Gastroesophageal sphincter (tissue), 4 donors: ENCODE results near the gene USP26. TPM values are rescaled to one million over a fixed set of nuclear protein-coding genes. Genes with fewer than 3 reads are reported as not detected.

Source experiments
- ATAC-seq: fragments of 150-250 bp; one replicate; pipeline ENCODE4 v1.9.1; 2016; ENCODE audit warnings: mild to moderate bottlenecking, moderate library complexity
- H3K27ac ChIP-seq, 4 donors: fragments of 200-600 bp; sonication (generic) in 3 of 4; 1 replicate in 3 of 4; 2 replicates in 1 of 4; pipeline ENCODE4 v1.5.1; 2016 to 2019
- H3K27me3 ChIP-seq: fragments of 200-600 bp; sonication (generic); one replicate; pipeline ENCODE4 v1.5.1; 2019
- H3K36me3 ChIP-seq, 2 donors: fragments of 200-600 bp; sonication (generic); one replicate each; pipeline ENCODE4 v1.5.1; 2019; ENCODE audit warnings: control low read depth in 1 of 2
- H3K4me1 ChIP-seq, 3 donors: fragments of 200-600 bp; sonication (generic); 1 replicate in 2 of 3; 2 replicates in 1 of 3; pipeline ENCODE4 v1.5.1; 2016 to 2019; ENCODE audit warnings: control low read depth in 2 of 3
- H3K4me3 ChIP-seq, 2 donors: fragments of 200-600 bp; sonication (generic); one replicate each; pipeline ENCODE4 v1.5.1; 2019; ENCODE audit warnings: mild to moderate bottlenecking in 1 of 2, moderate library complexity in 1 of 2
- H3K9me3 ChIP-seq, 3 donors: fragments of 200-600 bp; sonication (generic); one replicate each; pipeline ENCODE4 v1.5.1; 2017 to 2019; ENCODE audit warnings: control low read depth in 2 of 3
- EP300 ChIP-seq: sonication (generic); formaldehyde crosslinking; IDR thresholded peaks from one replicate; pipeline ENCODE4 v1.6.1; 2017; ENCODE audit warnings: antibody characterized with exemption, mild to moderate bottlenecking
- POLR2A ChIP-seq, 2 donors: fragments of 450-650 bp; IDR thresholded peaks; one replicate each; pipeline ENCODE4 v1.6.1; 2017; ENCODE audit warnings: antibody characterized with exemption in 2 of 2, mild to moderate bottlenecking in 2 of 2, moderate library complexity in 1 of 2
- POLR2AphosphoS5 ChIP-seq: sonication (generic); formaldehyde crosslinking; IDR thresholded peaks from one replicate; pipeline ENCODE4 v1.6.1; 2017; ENCODE audit warnings: antibody characterized with exemption
- WGBS, 2 donors: methylation state at CpG; one replicate each; pipeline ENCODE4 v1.1.5; 2018; ENCODE audit warnings: low coverage in 1 of 2; 5-methylcytosine and 5-hydroxymethylcytosine counted together
- total RNA-seq, 4 donors: library from RNA; depleted of rRNA; stranded (reverse); fragments of >200 nt; gene quantifications; one replicate each; pipeline ENCODE4 v1.1.0, GENCODE V29; 2016
- TF ChIP-seq, protein P1 (sequence below), 4 experiments: fragments of 200-600 bp in 2 of 4; fragments of 450-650 bp in 2 of 4; sonication (generic) in 1 of 4; IDR thresholded peaks; one replicate each; pipeline ENCODE4 v1.5.1; 2017 to 2019; ENCODE audit warnings: antibody characterized with exemption in 4 of 4, mild to moderate bottlenecking in 2 of 4, moderate library complexity in 2 of 4

USP26 gene, protein sequence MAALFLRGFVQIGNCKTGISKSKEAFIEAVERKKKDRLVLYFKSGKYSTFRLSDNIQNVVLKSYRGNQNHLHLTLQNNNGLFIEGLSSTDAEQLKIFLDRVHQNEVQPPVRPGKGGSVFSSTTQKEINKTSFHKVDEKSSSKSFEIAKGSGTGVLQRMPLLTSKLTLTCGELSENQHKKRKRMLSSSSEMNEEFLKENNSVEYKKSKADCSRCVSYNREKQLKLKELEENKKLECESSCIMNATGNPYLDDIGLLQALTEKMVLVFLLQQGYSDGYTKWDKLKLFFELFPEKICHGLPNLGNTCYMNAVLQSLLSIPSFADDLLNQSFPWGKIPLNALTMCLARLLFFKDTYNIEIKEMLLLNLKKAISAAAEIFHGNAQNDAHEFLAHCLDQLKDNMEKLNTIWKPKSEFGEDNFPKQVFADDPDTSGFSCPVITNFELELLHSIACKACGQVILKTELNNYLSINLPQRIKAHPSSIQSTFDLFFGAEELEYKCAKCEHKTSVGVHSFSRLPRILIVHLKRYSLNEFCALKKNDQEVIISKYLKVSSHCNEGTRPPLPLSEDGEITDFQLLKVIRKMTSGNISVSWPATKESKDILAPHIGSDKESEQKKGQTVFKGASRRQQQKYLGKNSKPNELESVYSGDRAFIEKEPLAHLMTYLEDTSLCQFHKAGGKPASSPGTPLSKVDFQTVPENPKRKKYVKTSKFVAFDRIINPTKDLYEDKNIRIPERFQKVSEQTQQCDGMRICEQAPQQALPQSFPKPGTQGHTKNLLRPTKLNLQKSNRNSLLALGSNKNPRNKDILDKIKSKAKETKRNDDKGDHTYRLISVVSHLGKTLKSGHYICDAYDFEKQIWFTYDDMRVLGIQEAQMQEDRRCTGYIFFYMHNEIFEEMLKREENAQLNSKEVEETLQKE
- not detected for total RNA-seq

DNA sequence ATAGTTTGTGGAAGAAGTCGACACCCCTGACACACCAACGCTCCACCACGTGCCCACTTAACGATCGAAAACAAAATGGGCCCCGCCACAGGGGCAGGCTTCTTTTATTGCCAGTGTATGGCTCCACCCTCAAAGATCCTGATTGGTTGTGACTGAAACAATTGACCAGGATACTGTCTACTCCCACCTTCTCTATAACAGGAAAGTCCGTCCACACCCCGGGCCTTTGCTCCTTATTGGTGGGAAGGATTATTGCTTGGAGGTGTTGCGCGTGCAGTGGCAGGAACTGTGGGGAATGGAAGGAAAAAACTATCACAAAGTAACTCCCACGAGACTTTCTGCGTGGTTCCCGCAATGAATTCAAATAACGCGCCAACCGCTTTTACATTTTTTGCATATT is at the start of gene USP26:
Gene USP26 (minus strand): TSS at position 79 of the 400 bp plus-strand sequence. CDS start 68,889 bp downstream, outside the sequence.
- H3K27me3 ChIP-seq: no peaks in the 10 kb centered on the region
- H3K4me1 ChIP-seq: no peaks in the 10 kb centered on the region
- no peak within 1 kb of the TSS for H3K27ac ChIP-seq
- H3K4me3 ChIP-seq: no peak within 1 kb of the TSS
- ATAC-seq: no peak
- H3K9me3 ChIP-seq: no peaks in the 10 kb centered on the region
- H3K36me3 ChIP-seq: no peaks in the 10 kb centered on the region
- TF ChIP-seq, protein P1, sequence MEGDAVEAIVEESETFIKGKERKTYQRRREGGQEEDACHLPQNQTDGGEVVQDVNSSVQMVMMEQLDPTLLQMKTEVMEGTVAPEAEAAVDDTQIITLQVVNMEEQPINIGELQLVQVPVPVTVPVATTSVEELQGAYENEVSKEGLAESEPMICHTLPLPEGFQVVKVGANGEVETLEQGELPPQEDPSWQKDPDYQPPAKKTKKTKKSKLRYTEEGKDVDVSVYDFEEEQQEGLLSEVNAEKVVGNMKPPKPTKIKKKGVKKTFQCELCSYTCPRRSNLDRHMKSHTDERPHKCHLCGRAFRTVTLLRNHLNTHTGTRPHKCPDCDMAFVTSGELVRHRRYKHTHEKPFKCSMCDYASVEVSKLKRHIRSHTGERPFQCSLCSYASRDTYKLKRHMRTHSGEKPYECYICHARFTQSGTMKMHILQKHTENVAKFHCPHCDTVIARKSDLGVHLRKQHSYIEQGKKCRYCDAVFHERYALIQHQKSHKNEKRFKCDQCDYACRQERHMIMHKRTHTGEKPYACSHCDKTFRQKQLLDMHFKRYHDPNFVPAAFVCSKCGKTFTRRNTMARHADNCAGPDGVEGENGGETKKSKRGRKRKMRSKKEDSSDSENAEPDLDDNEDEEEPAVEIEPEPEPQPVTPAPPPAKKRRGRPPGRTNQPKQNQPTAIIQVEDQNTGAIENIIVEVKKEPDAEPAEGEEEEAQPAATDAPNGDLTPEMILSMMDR (IDR thresholded peaks at IDR 0.05): no peak
- TF ChIP-seq POLR2A (IDR thresholded peaks at IDR 0.05) (no peak), EP300 (no peak), POLR2AphosphoS5 (no peak)
- 83 to 93% methylated on average over 3 to 12 of the region's 16 CpGs for WGBS, 2 donors

DNA sequence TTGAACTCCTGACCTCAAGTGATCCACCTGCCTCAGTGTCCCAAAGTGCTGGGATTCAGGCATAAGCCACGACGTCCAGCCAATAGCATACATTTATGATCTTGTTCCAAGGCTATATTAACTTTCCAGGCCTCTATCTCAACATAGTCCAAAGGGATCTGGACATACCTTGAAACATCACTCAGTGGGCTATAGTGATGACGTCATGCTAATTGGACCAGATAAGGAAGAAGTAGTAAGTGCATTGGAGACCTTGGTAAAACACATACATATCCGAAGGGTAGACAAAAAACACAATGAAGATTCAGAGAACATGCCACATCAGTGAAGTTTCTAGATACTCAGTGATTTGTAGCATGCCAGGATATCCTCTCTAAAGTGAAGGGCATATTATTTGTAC is 37.4 kb upstream of the USP26 start:
- no peaks in the 10 kb centered on the region for H3K9me3 ChIP-seq
- no peaks in the 10 kb centered on the region for H3K27me3 ChIP-seq
- no peak for ATAC-seq
- no peaks in the 10 kb centered on the region for H3K4me1 ChIP-seq
- WGBS, 2 donors: 72 to 80% methylated on average over 1 to 2 of the region's 4 CpGs
- H3K4me3 ChIP-seq: no peak overlapping the region
- H3K36me3 ChIP-seq: no peaks in the 10 kb centered on the region
- no peak overlapping the region for H3K27ac ChIP-seq
- TF ChIP-seq EP300: no peak

GRCh38 chrX:133120406-133120805 is 23.5 kb upstream of the USP26 start:
- H3K4me1 ChIP-seq: no peaks in the 10 kb centered on the region
- 60 to 88% methylated on average over 1 to 4 of the region's 5 CpGs for WGBS, 2 donors
- no peaks in the 10 kb centered on the region for H3K36me3 ChIP-seq
- H3K9me3 ChIP-seq: no peaks in the 10 kb centered on the region
- TF ChIP-seq POLR2AphosphoS5 (no peak), EP300 (no peak), POLR2A (IDR thresholded peaks at IDR 0.05) (no peak)
- TF ChIP-seq, protein P1 (IDR thresholded peaks at IDR 0.05): no peak
- no peak overlapping the region for H3K27ac ChIP-seq
- H3K4me3 ChIP-seq: no peak overlapping the region
- ATAC-seq: no peak
- H3K27me3 ChIP-seq: no peaks in the 10 kb centered on the region

DNA sequence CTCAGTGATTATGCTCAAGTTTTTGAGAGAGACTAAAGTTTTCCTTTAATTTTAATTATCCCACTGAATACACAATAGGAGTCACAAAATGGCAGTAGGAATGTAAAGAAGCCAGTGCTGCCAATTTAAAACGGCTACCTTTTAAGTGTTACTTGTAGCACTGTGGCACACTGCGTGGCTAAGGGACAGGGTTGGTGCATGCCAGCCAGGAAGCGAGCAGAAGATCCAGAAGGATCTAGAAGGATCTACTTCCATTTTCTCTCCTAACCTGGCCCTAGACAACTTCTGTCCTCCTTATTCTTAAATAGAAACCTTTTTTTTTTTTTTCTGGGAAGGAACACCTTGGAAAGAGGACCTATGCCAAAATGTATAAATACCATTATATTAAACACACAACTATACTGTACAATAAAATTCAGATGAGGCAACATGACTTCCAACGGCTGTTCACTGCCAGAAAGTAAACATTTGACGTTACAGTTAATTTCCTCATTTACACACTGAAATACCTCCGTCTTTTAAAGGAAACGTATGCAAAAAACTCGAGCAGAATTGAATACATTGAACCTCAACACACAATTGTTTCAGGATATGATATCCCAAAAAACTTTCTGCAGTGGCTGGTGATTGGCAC is 2.7 kb downstream of the USP26 start:
- Histone ChIP-seq H3K4me3 (no peak overlapping the region), H3K9me3 (no peaks in the 10 kb centered on the region), H3K36me3 (no peaks in the 10 kb centered on the region), H3K27me3 (no peaks in the 10 kb centered on the region), H3K4me1 (no peaks in the 10 kb centered on the region), H3K27ac (no peak overlapping the region)
- 59% methylated on average over 6 to 8 of the region's 8 CpGs for WGBS, 2 donors
- TF ChIP-seq POLR2A (IDR thresholded peaks at IDR 0.05) (no peak), EP300 (no peak), POLR2AphosphoS5 (no peak)
- TF ChIP-seq, protein P1 (IDR thresholded peaks at IDR 0.05): no peak
- ATAC-seq: no peak

GRCh38 chrX:133090236-133090809 is 6.6 kb downstream of the USP26 start:
- no peaks in the 10 kb centered on the region for H3K4me1 ChIP-seq
- TF ChIP-seq EP300: no peak
- TF ChIP-seq, protein P1 (IDR thresholded peaks at IDR 0.05): no peak
- no peak for TF ChIP-seq POLR2AphosphoS5
- no peak for TF ChIP-seq POLR2A (IDR thresholded peaks at IDR 0.05)
- no peaks in the 10 kb centered on the region for H3K9me3 ChIP-seq
- H3K4me3 ChIP-seq: no peak overlapping the region
- H3K27me3 ChIP-seq: no peaks in the 10 kb centered on the region
- no peak overlapping the region for H3K27ac ChIP-seq
- no peaks in the 10 kb centered on the region for H3K36me3 ChIP-seq
- no peak for ATAC-seq
